IgD-negative memory B cell (primary cell): ENCODE data around the gene ZYX. TPM values are rescaled to one million over a fixed set of nuclear protein-coding genes. Genes with fewer than 3 reads are reported as not detected.

ENCODE experiments used
- H3K27ac Mint-ChIP-seq, 3 donors: one replicate each; pipeline ENCODE4 v1.8.0; 2020 to 2022; ENCODE audit warnings: mild to moderate bottlenecking in 3 of 3, mixed read lengths in 3 of 3, moderate library complexity in 1 of 3
- H3K27me3 Mint-ChIP-seq: one replicate; pipeline ENCODE4 v1.8.0; 2021; ENCODE audit warnings: mixed read lengths
- H3K36me3 Mint-ChIP-seq: one replicate; pipeline ENCODE4 v1.8.0; 2020; ENCODE audit warnings: mild to moderate bottlenecking, mixed read lengths
- H3K4me1 Mint-ChIP-seq, 3 donors: one replicate each; pipeline ENCODE4 v1.8.0; 2020 to 2022; ENCODE audit warnings: mixed read lengths in 3 of 3, mild to moderate bottlenecking in 1 of 3
- H3K4me3 Mint-ChIP-seq, 4 donors: one replicate each; pipeline ENCODE4 v1.8.0; 2020 to 2022; ENCODE audit warnings: mild to moderate bottlenecking in 4 of 4, mixed read lengths in 4 of 4, moderate library complexity in 3 of 4
- H3K9me3 Mint-ChIP-seq, 3 donors: one replicate each; pipeline ENCODE4 v1.8.0; 2020 to 2021; ENCODE audit warnings: mixed read lengths in 3 of 3, mild to moderate bottlenecking in 1 of 3
- polyA plus RNA-seq: library from polyadenylated mRNA; unstranded; fragments of 300-500 nt; fragmentation: Illumina TruSeq; gene quantifications from one replicate; pipeline ENCODE4 v1.2.3, GENCODE V29; 2021

ZYX gene
- polyA plus RNA-seq = 51.3 TPM

- H3K27me3 Mint-ChIP-seq = no peaks in the 10 kb centered on the region
- peak within 1 kb of the TSS; percentile 88 to 97 (median 96) for H3K4me3 Mint-ChIP-seq
- no peaks in the 10 kb centered on the region for H3K9me3 Mint-ChIP-seq
- peak within 1 kb of the TSS; percentile 92 to 96 (median 96) for H3K27ac Mint-ChIP-seq
- peaks cover 11 to 35% (median 16%) of the 10 kb centered on the region in 3 donors for H3K4me1 Mint-ChIP-seq
- H3K36me3 Mint-ChIP-seq = no peaks in the 10 kb centered on the region
Measured at GRCh38 chr7:143380646-143381426, at the start of gene ZYX. TSS of gene ZYX (plus strand) at chr7:143381345. CDS start at chr7:143381572, 227 bp downstream.

- H3K36me3 Mint-ChIP-seq = no peaks in the 10 kb centered on the region
- no peaks in the 10 kb centered on the region for H3K9me3 Mint-ChIP-seq
- no peak overlapping the region for H3K27ac Mint-ChIP-seq
- H3K27me3 Mint-ChIP-seq = peaks cover 7% of the 10 kb centered on the region
- no peak overlapping the region for H3K4me3 Mint-ChIP-seq
- peaks cover 3 to 8% (median 5%) of the 10 kb centered on the region in 3 donors for H3K4me1 Mint-ChIP-seq
Measured at GRCh38 chr7:143334244-143334643, 46.9 kb upstream of the ZYX start.

- no peaks in the 10 kb centered on the region for H3K36me3 Mint-ChIP-seq
- peaks cover 3 to 6% (median 4%) of the 10 kb centered on the region in 3 donors for H3K4me1 Mint-ChIP-seq
- no peaks in the 10 kb centered on the region for H3K9me3 Mint-ChIP-seq
- peak overlapping the region in 1 of 3 donors; percentile 39 for H3K27ac Mint-ChIP-seq
- peaks cover 13% of the 10 kb centered on the region for H3K27me3 Mint-ChIP-seq
- no peak overlapping the region for H3K4me3 Mint-ChIP-seq
Measured at GRCh38 chr7:143337216-143337615, 43.9 kb upstream of the ZYX start.

- Mint-ChIP-seq H3K27ac (no peak overlapping the region), H3K4me3 (peak overlapping the region in 1 of 4 donors; percentile 36), H3K27me3 (peaks cover 21% of the 10 kb centered on the region), H3K9me3 (no peaks in the 10 kb centered on the region), H3K36me3 (no peaks in the 10 kb centered on the region), H3K4me1 (peaks cover 6 to 11% (median 6%) of the 10 kb centered on the region in 3 donors)
Measured at GRCh38 chr7:143341842-143342241, 39.3 kb upstream of the ZYX start.

- H3K36me3 Mint-ChIP-seq = no peaks in the 10 kb centered on the region
- peaks cover 21% of the 10 kb centered on the region for H3K27me3 Mint-ChIP-seq
- peaks cover 6 to 7% (median 6%) of the 10 kb centered on the region in 3 donors for H3K4me1 Mint-ChIP-seq
- H3K4me3 Mint-ChIP-seq = no peak overlapping the region
- no peak overlapping the region for H3K27ac Mint-ChIP-seq
- H3K9me3 Mint-ChIP-seq = no peaks in the 10 kb centered on the region
Measured at GRCh38 chr7:143343596-143343995, 37.5 kb upstream of the ZYX start.

- no peaks in the 10 kb centered on the region for H3K9me3 Mint-ChIP-seq
- peaks cover 6 to 7% (median 6%) of the 10 kb centered on the region in 3 donors for H3K4me1 Mint-ChIP-seq
- peaks cover 16% of the 10 kb centered on the region for H3K27me3 Mint-ChIP-seq
- no peak overlapping the region for H3K27ac Mint-ChIP-seq
- H3K4me3 Mint-ChIP-seq = peak overlapping the region; percentile 31 to 92 (median 73)
- H3K36me3 Mint-ChIP-seq = no peaks in the 10 kb centered on the region
Measured at GRCh38 chr7:143345428-143345900, 35.7 kb upstream of the ZYX start.

GRCh38 chr7:143346018-143346417 is 35.1 kb upstream of the ZYX start:
- Mint-ChIP-seq H3K36me3 (no peaks in the 10 kb centered on the region), H3K27me3 (peaks cover 16% of the 10 kb centered on the region), H3K4me3 (no peak overlapping the region), H3K4me1 (peaks cover 6 to 7% (median 6%) of the 10 kb centered on the region in 3 donors), H3K27ac (no peak overlapping the region), H3K9me3 (no peaks in the 10 kb centered on the region)

GRCh38 chr7:143347950-143348349 is 33.2 kb upstream of the ZYX start:
- Mint-ChIP-seq H3K36me3 (no peaks in the 10 kb centered on the region), H3K27ac (no peak overlapping the region), H3K27me3 (peaks cover 18% of the 10 kb centered on the region), H3K4me3 (no peak overlapping the region), H3K9me3 (no peaks in the 10 kb centered on the region), H3K4me1 (peaks cover 4 to 7% (median 6%) of the 10 kb centered on the region in 3 donors)

GRCh38 chr7:143351060-143351459 is 30.1 kb upstream of the ZYX start:
- H3K27ac Mint-ChIP-seq = no peak overlapping the region
- peaks cover 16% of the 10 kb centered on the region for H3K27me3 Mint-ChIP-seq
- no peaks in the 10 kb centered on the region for H3K36me3 Mint-ChIP-seq
- peak overlapping the region in 1 of 4 donors; percentile 57 for H3K4me3 Mint-ChIP-seq
- peaks cover 0 to 5% (median 0%) of the 10 kb centered on the region in 3 donors for H3K4me1 Mint-ChIP-seq
- H3K9me3 Mint-ChIP-seq = peaks cover 0 to 4% (median 0%) of the 10 kb centered on the region in 3 donors

GRCh38 chr7:143351574-143351973 is 29.6 kb upstream of the ZYX start:
- Mint-ChIP-seq H3K27ac (no peak overlapping the region), H3K4me1 (peaks cover 0 to 5% (median 0%) of the 10 kb centered on the region in 3 donors), H3K4me3 (no peak overlapping the region), H3K27me3 (peaks cover 14% of the 10 kb centered on the region), H3K36me3 (no peaks in the 10 kb centered on the region), H3K9me3 (peaks cover 0 to 4% (median 0%) of the 10 kb centered on the region in 3 donors)

- Mint-ChIP-seq H3K36me3 (no peaks in the 10 kb centered on the region), H3K27me3 (peaks cover 14% of the 10 kb centered on the region), H3K4me3 (no peak overlapping the region), H3K27ac (no peak overlapping the region), H3K4me1 (peaks cover 0 to 3% (median 0%) of the 10 kb centered on the region in 3 donors), H3K9me3 (peaks cover 0 to 4% (median 0%) of the 10 kb centered on the region in 3 donors)
Measured at GRCh38 chr7:143352531-143353002, 28.6 kb upstream of the ZYX start.

- H3K27ac Mint-ChIP-seq = no peak overlapping the region
- H3K27me3 Mint-ChIP-seq = peaks cover 14% of the 10 kb centered on the region
- no peak overlapping the region for H3K4me3 Mint-ChIP-seq
- H3K9me3 Mint-ChIP-seq = peaks cover 0 to 4% (median 0%) of the 10 kb centered on the region in 3 donors
- no peaks in the 10 kb centered on the region for H3K36me3 Mint-ChIP-seq
- peaks cover 0 to 3% (median 0%) of the 10 kb centered on the region in 3 donors for H3K4me1 Mint-ChIP-seq
Measured at GRCh38 chr7:143354376-143354775, 26.8 kb upstream of the ZYX start.

- peaks cover 15% of the 10 kb centered on the region for H3K27me3 Mint-ChIP-seq
- H3K4me3 Mint-ChIP-seq = no peak overlapping the region
- H3K9me3 Mint-ChIP-seq = peaks cover 0 to 6% (median 0%) of the 10 kb centered on the region in 3 donors
- no peaks in the 10 kb centered on the region for H3K36me3 Mint-ChIP-seq
- peaks cover 0 to 3% (median 0%) of the 10 kb centered on the region in 3 donors for H3K4me1 Mint-ChIP-seq
- peak overlapping the region in 1 of 3 donors; percentile 67 for H3K27ac Mint-ChIP-seq
Measured at GRCh38 chr7:143354965-143355364, 26.2 kb upstream of the ZYX start.

- peaks cover 16% of the 10 kb centered on the region for H3K27me3 Mint-ChIP-seq
- H3K9me3 Mint-ChIP-seq = peaks cover 0 to 6% (median 0%) of the 10 kb centered on the region in 3 donors
- peak overlapping the region in 2 of 3 donors; percentile 42 to 67 for H3K27ac Mint-ChIP-seq
- no peaks in the 10 kb centered on the region for H3K36me3 Mint-ChIP-seq
- H3K4me3 Mint-ChIP-seq = no peak overlapping the region
- H3K4me1 Mint-ChIP-seq = peaks cover 0 to 3% (median 0%) of the 10 kb centered on the region in 3 donors
Measured at GRCh38 chr7:143355450-143356385, 25.4 kb upstream of the ZYX start.
